ENCODE results near the gene MCC.

Gene MCC

DNA sequence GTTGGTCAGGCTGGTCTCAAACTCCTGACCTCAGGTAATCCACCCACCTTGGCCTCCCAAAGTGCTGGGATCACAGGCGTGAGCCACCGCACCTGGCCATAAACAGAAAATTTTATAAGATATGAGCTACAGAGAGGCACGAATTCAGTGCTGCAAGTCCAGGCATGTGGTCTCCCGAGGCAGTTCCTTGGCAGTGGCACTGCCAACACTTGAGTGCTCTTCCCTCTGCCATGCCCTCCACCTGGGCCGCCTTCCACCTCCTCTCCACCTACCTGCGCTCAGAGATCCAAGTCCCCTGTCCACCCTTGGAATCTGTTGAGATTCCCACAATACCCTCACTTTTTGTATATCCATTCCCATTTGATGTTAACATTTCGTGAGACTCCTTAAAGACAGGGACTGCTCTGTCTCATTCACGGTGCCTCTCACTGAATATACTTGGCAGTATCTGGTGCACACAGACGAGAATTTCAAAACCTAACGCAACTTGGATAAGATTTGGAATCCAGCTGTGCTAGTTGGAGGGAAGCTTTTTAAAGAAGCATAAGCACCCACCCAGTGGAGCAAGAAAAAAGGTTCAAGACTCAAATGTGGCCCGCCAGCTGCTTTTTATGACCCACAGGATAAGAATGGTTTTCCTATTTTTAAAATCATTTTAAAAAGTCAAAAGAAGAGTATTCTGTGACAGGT is 443.3 kb downstream of the MCC start:
- H3K27ac ChIP-seq (replicated peaks): no peak overlapping the region
- H3K4me3 ChIP-seq (replicated peaks; ENCODE audit: insufficient read depth, low read length): no peak overlapping the region
- DNase-seq (ENCODE audit: low read depth in 1 of 2, low spot score in 1 of 2): no peak
- TF ChIP-seq, protein P1, sequence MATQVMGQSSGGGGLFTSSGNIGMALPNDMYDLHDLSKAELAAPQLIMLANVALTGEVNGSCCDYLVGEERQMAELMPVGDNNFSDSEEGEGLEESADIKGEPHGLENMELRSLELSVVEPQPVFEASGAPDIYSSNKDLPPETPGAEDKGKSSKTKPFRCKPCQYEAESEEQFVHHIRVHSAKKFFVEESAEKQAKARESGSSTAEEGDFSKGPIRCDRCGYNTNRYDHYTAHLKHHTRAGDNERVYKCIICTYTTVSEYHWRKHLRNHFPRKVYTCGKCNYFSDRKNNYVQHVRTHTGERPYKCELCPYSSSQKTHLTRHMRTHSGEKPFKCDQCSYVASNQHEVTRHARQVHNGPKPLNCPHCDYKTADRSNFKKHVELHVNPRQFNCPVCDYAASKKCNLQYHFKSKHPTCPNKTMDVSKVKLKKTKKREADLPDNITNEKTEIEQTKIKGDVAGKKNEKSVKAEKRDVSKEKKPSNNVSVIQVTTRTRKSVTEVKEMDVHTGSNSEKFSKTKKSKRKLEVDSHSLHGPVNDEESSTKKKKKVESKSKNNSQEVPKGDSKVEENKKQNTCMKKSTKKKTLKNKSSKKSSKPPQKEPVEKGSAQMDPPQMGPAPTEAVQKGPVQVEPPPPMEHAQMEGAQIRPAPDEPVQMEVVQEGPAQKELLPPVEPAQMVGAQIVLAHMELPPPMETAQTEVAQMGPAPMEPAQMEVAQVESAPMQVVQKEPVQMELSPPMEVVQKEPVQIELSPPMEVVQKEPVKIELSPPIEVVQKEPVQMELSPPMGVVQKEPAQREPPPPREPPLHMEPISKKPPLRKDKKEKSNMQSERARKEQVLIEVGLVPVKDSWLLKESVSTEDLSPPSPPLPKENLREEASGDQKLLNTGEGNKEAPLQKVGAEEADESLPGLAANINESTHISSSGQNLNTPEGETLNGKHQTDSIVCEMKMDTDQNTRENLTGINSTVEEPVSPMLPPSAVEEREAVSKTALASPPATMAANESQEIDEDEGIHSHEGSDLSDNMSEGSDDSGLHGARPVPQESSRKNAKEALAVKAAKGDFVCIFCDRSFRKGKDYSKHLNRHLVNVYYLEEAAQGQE (IDR thresholded peaks at IDR 0.05; ENCODE audit: insufficient replicate concordance, low read depth): no peak
- TF ChIP-seq POLR2AphosphoS5 (IDR thresholded peaks at IDR 0.05; ENCODE audit: low read depth) (no peak), GABPA (IDR thresholded peaks at IDR 0.05; ENCODE audit: low read depth) (no peak), SPI1 (IDR thresholded peaks at IDR 0.05; ENCODE audit: borderline replicate concordance, low read depth) (no peak)
- TF ChIP-seq, protein P2, sequence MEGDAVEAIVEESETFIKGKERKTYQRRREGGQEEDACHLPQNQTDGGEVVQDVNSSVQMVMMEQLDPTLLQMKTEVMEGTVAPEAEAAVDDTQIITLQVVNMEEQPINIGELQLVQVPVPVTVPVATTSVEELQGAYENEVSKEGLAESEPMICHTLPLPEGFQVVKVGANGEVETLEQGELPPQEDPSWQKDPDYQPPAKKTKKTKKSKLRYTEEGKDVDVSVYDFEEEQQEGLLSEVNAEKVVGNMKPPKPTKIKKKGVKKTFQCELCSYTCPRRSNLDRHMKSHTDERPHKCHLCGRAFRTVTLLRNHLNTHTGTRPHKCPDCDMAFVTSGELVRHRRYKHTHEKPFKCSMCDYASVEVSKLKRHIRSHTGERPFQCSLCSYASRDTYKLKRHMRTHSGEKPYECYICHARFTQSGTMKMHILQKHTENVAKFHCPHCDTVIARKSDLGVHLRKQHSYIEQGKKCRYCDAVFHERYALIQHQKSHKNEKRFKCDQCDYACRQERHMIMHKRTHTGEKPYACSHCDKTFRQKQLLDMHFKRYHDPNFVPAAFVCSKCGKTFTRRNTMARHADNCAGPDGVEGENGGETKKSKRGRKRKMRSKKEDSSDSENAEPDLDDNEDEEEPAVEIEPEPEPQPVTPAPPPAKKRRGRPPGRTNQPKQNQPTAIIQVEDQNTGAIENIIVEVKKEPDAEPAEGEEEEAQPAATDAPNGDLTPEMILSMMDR (IDR thresholded peaks at IDR 0.05; ENCODE audit: insufficient read depth, low read length): no peak
- H3K27me3 ChIP-seq (ENCODE audit: insufficient read depth, poor library complexity, severe bottlenecking): no peaks in the 10 kb centered on the region

DNA sequence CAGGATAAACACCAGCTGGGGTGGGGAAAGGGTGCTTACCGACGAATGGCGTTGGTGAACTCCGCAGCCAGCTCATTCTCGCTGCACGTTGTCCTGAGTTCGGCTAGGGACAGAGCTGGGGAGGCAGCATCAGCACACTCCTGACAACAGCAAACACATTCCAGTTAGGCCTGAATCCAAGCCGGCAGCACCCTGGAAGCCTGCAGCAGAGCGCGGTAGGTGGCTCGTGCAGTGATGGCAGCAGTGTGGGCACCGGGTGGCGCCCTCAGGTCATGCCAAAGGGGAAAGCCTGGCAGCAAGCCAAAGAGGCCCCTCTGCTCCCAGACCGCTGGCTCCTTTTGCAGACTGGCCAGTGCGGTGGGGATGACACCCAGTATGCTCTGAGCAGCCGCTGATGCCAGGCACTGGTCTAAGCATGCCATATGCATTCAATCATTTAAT is 444.7 kb downstream of the MCC start:
- Histone ChIP-seq H3K4me3 (replicated peaks; ENCODE audit: insufficient read depth, low read length) (no peak overlapping the region), H3K27me3 (ENCODE audit: insufficient read depth, poor library complexity, severe bottlenecking) (no peaks in the 10 kb centered on the region), H3K27ac (replicated peaks) (no peak overlapping the region)
- DNase-seq (ENCODE audit: low read depth in 1 of 2, low spot score in 1 of 2): no peak
- no peak for TF ChIP-seq SPI1 (IDR thresholded peaks at IDR 0.05; ENCODE audit: borderline replicate concordance, low read depth)

DNA sequence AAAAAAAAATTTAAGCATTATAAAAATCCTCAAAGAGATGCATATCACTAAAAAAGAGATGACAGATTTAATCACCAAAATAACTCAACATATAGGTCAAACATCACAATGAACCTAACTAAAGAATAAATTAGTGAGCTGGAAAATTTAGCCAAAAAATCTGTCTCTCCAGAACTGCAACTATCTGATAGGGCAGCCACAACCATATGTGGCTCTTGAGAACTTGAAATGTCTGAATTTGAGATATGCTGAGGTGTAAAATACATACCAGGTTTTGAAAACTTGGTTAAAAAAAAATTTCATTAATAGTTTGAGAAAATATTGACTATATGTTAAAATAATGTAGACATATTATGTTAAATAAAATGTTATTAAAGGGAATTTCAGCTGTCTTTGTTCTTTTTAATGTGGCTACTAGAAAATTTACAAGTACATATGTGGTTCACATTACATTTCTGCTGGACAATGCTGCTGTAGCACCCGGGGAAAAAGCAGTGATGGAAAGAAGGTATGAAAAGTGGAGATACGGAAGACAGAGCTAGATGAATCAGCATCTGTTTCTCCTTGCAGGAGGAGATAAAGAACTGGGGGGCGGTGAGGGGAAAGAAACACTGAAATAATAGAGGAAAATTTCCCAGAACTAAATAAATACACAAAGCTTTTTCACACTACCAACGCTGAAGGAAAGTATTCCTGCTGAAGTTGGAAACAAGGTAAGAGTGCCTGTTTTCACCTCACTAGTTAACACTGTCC is 445.6 kb downstream of the MCC start:
- no peaks in the 10 kb centered on the region for H3K27me3 ChIP-seq (ENCODE audit: insufficient read depth, poor library complexity, severe bottlenecking)
- DNase-seq (ENCODE audit: low read depth in 1 of 2, low spot score in 1 of 2): no peak
- no peak overlapping the region for H3K4me3 ChIP-seq (replicated peaks; ENCODE audit: insufficient read depth, low read length)
- TF ChIP-seq GABPA (IDR thresholded peaks at IDR 0.05; ENCODE audit: low read depth): no peak
- no peak for TF ChIP-seq SPI1 (IDR thresholded peaks at IDR 0.05; ENCODE audit: borderline replicate concordance, low read depth)
- TF ChIP-seq, protein P1 (IDR thresholded peaks at IDR 0.05; ENCODE audit: insufficient replicate concordance, low read depth): no peak
- TF ChIP-seq, protein P2 (IDR thresholded peaks at IDR 0.05; ENCODE audit: insufficient read depth, low read length): no peak
- TF ChIP-seq POLR2AphosphoS5 (IDR thresholded peaks at IDR 0.05; ENCODE audit: low read depth): no peak
- H3K27ac ChIP-seq (replicated peaks): no peak overlapping the region

DNA sequence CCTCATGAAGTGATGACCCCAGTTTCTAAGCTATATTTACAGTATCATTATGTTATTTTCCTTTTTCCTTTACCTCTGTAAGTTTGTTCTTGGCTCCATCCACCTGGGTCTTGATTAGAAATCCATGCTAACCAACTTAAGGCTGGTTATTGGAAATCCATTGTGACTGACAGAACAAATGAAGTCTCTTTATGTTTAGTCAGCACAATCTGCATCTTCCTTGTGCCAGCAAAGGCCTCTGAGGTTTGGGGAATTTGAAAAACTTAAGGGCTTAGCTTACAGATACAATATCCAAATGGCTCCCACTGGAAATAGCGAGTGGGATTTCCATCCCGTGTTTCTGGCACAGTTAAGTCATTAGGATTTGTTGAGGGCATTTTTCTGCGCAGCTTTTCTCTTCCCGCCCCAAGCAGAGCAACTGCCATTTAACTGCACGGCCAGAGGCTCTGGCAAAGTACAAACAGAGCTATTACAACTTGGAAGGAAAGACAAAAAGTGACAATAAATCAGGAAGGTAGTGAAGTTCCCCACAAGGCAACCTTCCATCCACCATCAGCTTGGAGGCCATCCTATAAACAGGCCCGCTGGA is 447.5 kb downstream of the MCC start:
- no peak for DNase-seq (ENCODE audit: low read depth in 1 of 2, low spot score in 1 of 2)
- Histone ChIP-seq H3K27ac (replicated peaks) (no peak overlapping the region), H3K4me3 (replicated peaks; ENCODE audit: insufficient read depth, low read length) (no peak overlapping the region), H3K27me3 (ENCODE audit: insufficient read depth, poor library complexity, severe bottlenecking) (no peaks in the 10 kb centered on the region)
- no peak for TF ChIP-seq SPI1 (IDR thresholded peaks at IDR 0.05; ENCODE audit: borderline replicate concordance, low read depth)
- TF ChIP-seq POLR2AphosphoS5 (IDR thresholded peaks at IDR 0.05; ENCODE audit: low read depth): no peak
- TF ChIP-seq, protein P2 (IDR thresholded peaks at IDR 0.05; ENCODE audit: insufficient read depth, low read length): no peak
- TF ChIP-seq, protein P1 (IDR thresholded peaks at IDR 0.05; ENCODE audit: insufficient replicate concordance, low read depth): no peak
- TF ChIP-seq GABPA (IDR thresholded peaks at IDR 0.05; ENCODE audit: low read depth): no peak
